Nephron (organoid): ENCODE data around the gene FILIP1.

ENCODE experiments used
- H3K27ac Mint-ChIP-seq, 3 experiments: 2 replicates each; pipeline ENCODE4 v1.8.0; 2020; ENCODE audit warnings: mixed read lengths in 3 of 3, mild to moderate bottlenecking in 2 of 3, moderate library complexity in 1 of 3
- H3K27me3 Mint-ChIP-seq: 2 replicates; pipeline ENCODE4 v1.8.0; 2021; ENCODE audit warnings: low read depth, mild to moderate bottlenecking, moderate library complexity, mixed read lengths
- H3K36me3 Mint-ChIP-seq: 2 replicates; pipeline ENCODE4 v1.8.0; 2020; ENCODE audit warnings: low read depth, mixed read lengths
- H3K4me1 Mint-ChIP-seq: 2 replicates; pipeline ENCODE4 v1.8.0; 2020; ENCODE audit warnings: mixed read lengths
- H3K4me3 Mint-ChIP-seq, 3 experiments: 2 replicates each; pipeline ENCODE4 v1.8.0; 2020; ENCODE audit warnings: mild to moderate bottlenecking in 3 of 3, mixed read lengths in 3 of 3, moderate library complexity in 2 of 3
- H3K9me3 Mint-ChIP-seq: 2 replicates; pipeline ENCODE4 v1.8.0; 2020; ENCODE audit warnings: mixed read lengths
- CTCF ChIP-seq, 3 experiments: fragments of 200-600 bp; sonication (generic); IDR thresholded peaks; one replicate each; pipeline ENCODE4 v1.5.0; 2021; ENCODE audit warnings: antibody characterized with exemption in 3 of 3; ENCODE audit not compliant: unreplicated experiment in 3 of 3

FILIP1 gene

GRCh38 chr6:75344455-75344854, 149.1 kb downstream of the FILIP1 start:
- H3K4me1 Mint-ChIP-seq: peaks cover 31% of the 10 kb centered on the region
- H3K4me3 Mint-ChIP-seq: no peak overlapping the region
- no peaks in the 10 kb centered on the region for H3K9me3 Mint-ChIP-seq

GRCh38 chr6:75344021-75344420, 149.6 kb downstream of the FILIP1 start:
- H3K4me1 Mint-ChIP-seq: peaks cover 27% of the 10 kb centered on the region
- no peaks in the 10 kb centered on the region for H3K27me3 Mint-ChIP-seq
- H3K27ac Mint-ChIP-seq: no peak overlapping the region
- no peak for TF ChIP-seq CTCF (IDR thresholded peaks at IDR 0.05; ENCODE audit: unreplicated experiment in 3 of 3)
- H3K9me3 Mint-ChIP-seq: no peaks in the 10 kb centered on the region
- no peaks in the 10 kb centered on the region for H3K36me3 Mint-ChIP-seq
- no peak overlapping the region for H3K4me3 Mint-ChIP-seq

More at GRCh38 chr6:75344455-75344854, 149.1 kb downstream of the FILIP1 start:
- Mint-ChIP-seq H3K27ac (no peak overlapping the region), H3K27me3 (no peaks in the 10 kb centered on the region), H3K36me3 (no peaks in the 10 kb centered on the region)
- TF ChIP-seq CTCF (IDR thresholded peaks at IDR 0.05; ENCODE audit: unreplicated experiment in 3 of 3): no peak

- peak overlapping the region in 2 of 3 experiments; percentile 74 to 86 for H3K27ac Mint-ChIP-seq
- no peak for TF ChIP-seq CTCF (IDR thresholded peaks at IDR 0.05; ENCODE audit: unreplicated experiment in 3 of 3)
- no peaks in the 10 kb centered on the region for H3K9me3 Mint-ChIP-seq
- peaks cover 23% of the 10 kb centered on the region for H3K4me1 Mint-ChIP-seq
- no peaks in the 10 kb centered on the region for H3K27me3 Mint-ChIP-seq
- no peak overlapping the region for H3K4me3 Mint-ChIP-seq
- no peaks in the 10 kb centered on the region for H3K36me3 Mint-ChIP-seq
These were observed 155.6 kb downstream of the FILIP1 start for GRCh38 chr6:75337835-75338580.

- Mint-ChIP-seq H3K9me3 (no peaks in the 10 kb centered on the region), H3K4me1 (peaks cover 23% of the 10 kb centered on the region), H3K4me3 (peak overlapping the region in 1 of 3 experiments; percentile 20), H3K27me3 (no peaks in the 10 kb centered on the region), H3K27ac (peak overlapping the region in 2 of 3 experiments; percentile 44 to 56), H3K36me3 (no peaks in the 10 kb centered on the region)
- TF ChIP-seq CTCF (IDR thresholded peaks at IDR 0.05; ENCODE audit: unreplicated experiment in 3 of 3): no peak
These were observed 159.1 kb downstream of the FILIP1 start for GRCh38 chr6:75334266-75335040.

GRCh38 chr6:75333676-75334200, 159.9 kb downstream of the FILIP1 start:
- Mint-ChIP-seq H3K27ac (peak overlapping the region in 2 of 3 experiments; percentile 8 to 56), H3K9me3 (no peaks in the 10 kb centered on the region), H3K27me3 (no peaks in the 10 kb centered on the region), H3K4me3 (no peak overlapping the region), H3K36me3 (no peaks in the 10 kb centered on the region), H3K4me1 (peaks cover 23% of the 10 kb centered on the region)
- TF ChIP-seq CTCF (IDR thresholded peaks at IDR 0.05; ENCODE audit: unreplicated experiment in 3 of 3): no peak
